Stimulated activated CD4-positive, alpha-beta T cell treated with anti-CD3 and anti-CD28 coated beads, Interleukin-2, amount 100 ng/mL, for 48 hours (primary cell): ENCODE measurements around the gene MB.

Experiments used
- DNase-seq, 2 donors: peaks; one replicate each; pipeline ENCODE4 v3.0.0-alpha.2; 2020

MB gene

DNA sequence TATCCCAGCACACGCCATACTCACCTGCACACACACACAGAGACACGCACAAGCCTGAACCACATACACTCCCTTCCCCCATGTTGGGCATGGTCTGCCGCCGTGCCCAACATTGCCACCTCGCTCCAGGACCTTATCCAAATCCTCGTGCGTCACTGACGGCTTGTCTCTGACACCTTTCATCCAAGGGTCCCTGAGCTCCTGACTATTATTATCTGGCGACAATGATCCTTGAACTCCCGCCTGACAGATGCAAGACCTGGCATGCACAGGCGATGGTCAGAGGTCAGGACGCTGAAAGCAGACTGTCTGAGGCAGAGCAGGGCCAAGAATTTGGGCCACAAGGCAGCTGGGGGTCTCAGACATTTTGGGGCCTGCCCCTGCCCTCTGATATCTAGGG is 4.2 kb downstream of the MB start:
- DNase-seq: no peak

DNA sequence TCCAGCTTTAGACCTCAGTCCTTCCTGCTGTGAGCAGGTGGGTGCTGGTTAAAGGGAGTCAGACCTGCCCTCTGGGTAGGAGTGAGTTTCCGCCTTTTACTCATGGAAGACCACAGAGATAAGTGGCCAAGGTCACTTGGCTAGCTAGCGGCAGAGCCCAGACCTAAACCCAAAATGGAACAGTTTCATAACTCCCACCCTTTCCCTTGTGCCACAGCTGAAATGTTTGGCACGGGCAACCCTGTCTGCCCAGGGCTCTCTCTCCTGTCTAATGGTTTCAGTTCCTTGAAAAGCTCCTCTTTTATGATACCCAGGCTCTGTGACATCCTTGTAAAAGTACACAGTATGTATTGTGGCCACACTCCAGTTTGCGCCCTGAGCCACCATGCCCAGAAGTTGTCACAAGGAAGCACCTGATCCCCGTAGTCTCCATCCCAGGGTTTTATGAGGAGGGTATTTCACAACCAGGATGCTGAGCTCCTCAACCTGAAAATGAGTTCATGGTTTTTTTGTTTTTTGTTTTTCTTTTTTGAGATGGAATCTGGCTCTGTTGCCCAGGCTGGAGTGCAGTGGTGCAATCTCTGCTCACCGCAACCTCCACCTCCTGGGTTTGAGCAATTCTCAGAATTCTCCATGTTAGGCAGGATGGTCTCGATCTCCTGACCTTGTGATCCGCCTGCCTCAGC is 5.1 kb downstream of the MB start:
- no peak for DNase-seq

DNA sequence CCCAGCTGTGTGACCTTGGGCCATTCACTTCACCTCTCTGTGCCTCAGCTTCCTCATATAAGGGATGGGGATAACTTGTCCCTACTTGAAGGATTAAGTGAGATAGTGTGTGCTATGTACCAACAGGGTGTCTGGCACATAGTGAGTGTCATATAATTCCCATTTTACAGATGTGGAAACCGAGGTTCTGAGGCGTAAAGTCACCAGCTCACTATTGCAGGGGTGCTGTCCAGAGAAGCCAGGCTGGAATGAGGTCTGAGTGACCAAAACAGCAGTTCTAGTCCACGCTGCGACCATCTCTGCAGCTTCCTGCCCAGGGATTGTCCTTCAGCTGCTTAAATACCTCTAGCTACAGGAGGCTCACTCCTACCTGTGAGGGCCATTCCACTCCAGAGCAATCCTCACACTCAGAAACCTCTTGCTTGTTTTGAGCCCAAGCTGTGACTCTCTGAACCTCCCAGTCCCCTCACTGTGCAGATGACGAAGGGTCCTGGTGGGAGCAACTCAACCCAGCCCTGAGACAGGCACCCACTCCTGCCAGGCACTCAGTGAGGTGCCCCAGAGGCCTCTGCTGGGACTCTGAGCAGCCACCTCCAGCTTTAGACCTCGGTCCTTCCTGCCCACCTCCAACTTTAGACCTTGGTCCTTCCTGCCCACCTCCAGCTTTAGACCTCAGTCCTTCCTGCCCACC is 5.8 kb downstream of the MB start:
- no peak for DNase-seq

DNA sequence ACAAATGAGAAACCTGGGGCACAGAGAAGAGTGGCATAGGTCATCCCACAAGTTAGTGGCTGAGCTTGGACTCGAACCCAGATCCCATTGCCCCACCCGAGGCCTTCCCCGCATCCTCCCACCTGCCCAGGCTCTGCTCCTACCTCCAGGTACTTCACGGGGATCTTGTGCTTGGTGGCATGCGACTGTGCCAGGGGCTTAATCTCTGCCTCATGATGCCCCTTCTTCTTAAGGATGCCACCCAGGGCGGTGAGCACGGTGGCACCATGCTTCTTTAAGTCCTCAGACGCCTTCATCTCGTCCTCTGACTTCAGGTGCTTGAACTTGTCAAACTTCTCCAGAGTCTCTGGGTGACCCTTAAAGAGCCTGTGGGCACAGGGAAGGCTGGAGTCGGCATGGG is 6.4 kb downstream of the MB start:
- no peak for DNase-seq

DNA sequence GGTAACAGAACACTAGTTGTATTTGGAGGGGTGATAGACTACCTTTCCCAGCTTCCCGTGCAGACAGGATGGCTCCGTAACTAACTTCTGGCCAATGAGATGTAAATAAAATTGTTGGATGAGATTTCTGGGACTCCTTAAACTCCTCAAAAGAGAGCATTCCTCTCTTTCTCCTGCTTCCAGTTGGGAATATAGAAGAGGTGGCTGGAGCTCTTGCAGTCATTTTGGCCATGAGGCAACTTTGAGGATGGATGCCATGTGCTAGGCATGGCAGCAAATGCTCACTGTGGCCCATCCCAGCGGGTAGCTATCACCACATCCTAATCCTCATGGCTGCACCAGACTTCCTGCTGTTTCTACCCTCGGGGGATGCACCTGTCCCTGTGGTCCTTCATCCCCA is 7.4 kb downstream of the MB start:
- no peak for DNase-seq

DNA sequence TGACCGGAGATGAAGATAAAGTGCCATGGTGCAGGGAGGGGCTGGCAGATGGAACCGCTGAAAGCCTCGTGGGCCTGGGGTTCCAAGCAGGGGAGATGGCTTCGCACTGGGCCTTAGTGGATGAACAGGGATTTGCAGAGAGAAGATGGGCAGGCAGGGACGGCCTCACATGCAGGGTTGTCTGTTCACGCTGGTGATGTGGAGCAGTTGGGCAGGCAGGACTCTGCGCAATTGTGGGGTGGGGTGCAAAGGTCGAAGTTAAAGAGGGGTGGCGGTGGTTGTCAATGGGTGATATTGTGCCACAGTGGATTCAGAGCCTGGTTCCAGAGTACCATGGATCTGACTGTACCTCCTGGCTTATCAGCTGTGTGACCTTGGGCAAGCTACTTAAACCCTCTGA is 7.9 kb downstream of the MB start:
- DNase-seq: no peak

DNA sequence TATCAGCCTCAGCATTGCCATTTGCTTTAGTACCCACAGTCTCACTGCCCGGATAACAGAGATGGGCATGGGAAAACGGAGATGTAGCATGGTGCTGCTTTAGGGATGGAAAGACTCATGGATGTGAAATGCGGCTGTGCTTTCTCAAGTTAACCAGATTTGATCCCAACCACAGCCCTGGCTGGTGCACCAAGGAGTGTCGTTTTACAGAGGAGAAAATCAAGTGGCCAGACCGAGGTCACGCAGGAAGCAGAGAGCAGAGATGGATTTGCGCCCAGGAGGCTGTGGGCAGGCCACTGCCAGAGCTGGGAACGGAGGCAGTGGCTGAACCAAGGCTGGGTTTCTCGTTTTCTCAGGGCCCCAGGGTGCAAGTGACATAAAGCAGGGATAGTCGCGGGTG is 9.0 kb downstream of the MB start:
- DNase-seq: no peak

DNA sequence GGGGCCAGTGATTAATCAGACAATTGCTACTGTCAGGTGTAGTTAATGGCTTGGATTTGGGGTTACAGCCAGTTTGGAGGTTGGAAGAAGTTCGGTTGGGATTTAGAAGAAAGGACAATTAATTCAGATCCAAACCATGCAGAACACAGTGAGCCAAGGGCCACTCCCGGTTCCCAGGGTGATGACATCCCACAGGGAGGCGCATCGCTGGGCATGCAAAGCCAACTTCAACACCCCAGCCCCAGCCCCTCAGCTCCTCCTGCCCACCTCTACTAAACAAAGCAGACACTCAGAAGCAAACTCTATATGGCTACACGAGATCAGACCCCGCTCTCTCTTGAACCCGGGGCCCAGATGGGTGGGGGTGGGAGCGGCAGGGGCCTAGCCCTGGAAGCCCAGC is 10.2 kb downstream of the MB start:
- DNase-seq: no peak

DNA sequence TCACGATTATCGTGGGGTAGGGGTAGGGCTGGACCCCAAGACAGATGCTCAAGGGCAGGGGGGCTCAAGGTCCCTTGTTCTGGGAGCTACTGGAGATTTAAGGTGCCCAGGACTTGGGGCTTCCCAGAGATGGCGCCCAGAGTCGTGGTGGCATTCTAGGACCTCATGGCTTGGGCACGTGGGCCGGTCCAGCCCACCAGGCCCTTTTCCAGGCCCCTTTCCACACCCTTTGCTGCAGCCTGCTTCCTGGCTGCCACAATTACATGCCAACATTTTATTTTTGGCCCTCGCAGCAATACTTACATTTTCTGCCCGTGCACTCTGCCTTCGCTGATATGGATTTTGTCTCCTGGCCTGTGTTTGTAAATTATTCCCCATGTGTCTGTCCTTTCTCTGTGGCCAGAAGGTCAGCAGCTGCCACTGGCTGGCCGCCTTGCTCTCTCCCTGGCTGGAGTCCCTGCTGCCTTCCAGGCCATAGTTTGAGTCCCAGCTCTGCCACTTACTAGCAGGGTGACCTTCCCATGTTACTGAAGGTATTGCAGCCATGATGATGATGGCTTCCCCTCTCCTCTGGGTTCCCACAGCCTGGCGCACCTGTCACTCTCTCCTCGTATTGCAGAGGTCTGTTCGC is 11.2 kb downstream of the MB start:
- no peak for DNase-seq

DNA sequence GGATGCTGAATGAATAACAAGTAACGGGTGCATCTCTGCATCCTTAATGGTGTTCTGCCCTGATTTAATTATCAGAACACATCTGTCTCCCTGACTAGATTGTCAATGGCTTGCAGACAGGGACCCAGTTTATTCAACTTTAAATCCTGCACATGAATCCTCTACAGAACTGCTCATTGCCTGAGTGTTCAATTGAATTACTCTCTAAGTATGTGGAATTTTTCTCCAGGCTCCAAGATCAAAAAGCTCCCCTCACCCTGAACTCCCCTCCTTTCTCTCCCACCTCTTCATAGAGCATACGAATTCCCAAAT is 11.8 kb downstream of the MB start:
- DNase-seq: no peak

DNA sequence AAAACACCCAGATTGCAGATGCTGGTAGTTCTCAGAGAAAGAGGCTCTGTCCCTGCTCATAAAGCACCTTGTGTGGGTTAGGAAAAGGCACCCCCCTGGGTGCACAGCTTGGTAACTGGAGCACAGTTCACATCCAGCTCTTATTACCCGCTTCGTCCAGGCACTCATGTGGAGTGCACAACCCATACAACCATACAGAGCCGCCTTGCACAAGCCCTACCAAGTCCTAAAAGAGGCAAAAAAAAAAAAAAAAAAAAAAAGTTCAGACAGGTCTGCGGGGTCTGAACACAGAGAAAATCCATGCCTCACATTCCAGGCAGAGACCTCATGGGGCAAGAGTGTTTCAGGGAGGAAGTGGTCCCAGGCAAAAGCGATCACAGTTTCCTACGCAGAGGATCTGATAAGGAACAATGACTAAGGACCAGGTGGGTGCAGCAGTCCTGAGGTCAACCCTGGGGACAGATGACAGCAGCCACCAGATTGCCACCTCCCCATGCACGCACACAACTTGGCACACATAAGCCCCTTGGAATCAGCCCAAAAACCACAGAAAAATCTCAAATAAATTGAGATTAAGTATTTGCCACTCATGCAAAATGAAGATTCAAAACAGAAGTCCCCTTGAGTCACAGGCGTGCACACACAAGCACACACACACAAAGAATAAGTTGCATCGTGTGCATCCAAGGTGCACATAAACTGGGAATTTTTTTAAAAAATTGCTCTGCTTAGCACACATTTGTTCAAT is 12.3 kb downstream of the MB start:
- peak; percentile 15 to 16 for DNase-seq

DNA sequence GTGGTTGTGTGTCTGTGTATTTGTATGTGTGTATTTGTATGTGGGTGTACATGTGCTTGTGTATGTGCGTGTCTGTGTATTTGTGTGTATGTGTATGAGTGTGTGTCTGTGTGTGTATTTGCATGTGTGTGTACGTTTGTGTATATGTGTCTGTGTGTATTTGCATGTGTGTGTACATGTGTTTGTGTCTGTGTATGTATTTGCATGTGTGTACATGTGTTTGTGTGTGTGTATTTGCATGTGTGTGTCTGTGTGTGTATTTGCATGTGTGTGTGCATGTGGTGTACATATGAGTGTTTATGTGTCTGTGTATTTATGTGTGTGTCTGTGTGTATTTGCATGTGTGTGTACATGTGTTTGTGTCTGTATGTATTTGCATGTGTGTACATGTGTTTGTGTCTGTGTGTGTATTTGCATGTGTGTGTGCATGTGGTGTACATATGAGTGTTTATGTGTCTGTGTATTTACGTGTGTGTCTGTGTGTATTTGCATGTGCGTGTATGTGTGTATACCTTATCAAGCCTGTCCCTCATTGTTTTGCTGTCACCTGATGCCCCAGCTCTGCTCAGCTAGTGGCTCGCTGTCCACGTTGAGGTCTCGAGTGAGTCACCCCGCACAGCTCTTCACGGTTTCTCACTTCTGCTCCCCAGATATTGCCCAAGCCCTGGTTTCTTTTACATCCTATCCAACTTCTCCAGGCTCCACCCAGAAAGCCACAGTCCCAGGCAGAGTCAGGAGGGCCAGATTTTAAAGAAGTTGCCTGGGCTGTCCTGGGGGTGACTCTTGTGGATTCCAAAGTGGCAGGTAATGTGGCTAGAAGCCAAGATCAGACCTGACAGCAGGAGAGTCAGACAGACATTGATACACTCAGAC is 15.2 kb downstream of the MB start:
- DNase-seq: no peak

DNA sequence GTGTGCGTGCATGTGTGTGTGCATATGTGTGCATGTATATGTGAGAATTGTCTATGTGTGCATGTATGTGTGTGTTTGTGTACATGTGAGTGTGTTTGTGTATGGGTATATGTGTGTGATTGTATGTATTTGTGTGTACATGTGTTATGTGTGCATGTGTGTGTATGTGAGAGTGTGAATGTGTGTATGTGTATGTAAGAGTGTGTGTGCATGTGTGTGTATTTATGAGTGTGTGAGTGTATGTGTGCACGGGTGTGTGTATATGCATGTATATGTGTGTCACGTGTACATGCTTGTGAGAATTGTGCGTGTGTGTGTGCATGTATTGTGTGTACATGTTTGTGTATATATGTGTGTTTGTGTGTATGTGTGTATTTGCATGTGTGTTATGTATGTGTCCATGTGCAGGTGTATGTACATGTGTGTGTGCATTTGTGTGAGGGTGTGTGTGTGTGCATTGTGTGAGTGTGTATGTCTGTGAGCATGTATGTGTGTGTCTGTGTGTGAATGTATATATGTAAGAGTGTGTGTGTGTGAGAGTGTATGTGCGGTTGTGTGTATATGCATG is 16.0 kb downstream of the MB start:
- no peak for DNase-seq

DNA sequence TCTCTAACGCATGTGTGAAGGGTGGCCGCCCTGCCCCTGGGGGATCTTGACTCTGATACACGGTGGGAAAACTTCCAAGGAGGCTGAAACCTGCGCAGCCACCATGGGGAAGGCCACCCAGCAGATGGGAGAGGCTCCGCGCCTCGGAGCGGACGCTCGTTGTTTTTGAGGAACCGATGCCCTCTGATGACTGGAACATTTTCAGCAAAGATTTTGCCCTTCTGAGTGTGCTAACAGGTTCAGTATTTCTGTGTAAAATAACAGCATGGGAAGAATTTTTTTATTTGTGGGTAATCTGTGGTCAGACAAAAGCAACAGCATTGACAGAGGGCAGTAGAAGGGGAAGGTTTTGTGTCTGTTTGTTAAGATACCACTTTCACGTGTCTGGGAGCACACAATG is 16.7 kb downstream of the MB start:
- no peak for DNase-seq

DNA sequence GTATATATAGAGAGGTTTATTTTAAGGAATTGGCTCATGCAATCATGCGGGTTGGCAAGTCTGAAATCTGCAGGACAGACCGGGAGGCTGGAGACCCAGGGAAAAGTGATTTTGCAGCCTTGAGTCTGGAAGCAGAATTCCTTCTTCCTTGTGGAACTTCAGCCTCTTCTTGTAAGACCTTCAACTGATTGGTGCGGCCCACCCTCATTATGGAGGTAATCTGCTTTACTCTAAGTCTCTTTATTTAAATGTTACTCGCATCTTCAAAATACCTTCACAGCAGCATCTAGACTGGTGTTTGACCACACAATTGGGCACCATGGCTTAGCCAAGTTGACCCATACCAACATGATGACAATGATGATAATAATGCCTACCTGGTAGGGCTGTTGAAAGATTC is 17.8 kb downstream of the MB start:
- no peak for DNase-seq

DNA sequence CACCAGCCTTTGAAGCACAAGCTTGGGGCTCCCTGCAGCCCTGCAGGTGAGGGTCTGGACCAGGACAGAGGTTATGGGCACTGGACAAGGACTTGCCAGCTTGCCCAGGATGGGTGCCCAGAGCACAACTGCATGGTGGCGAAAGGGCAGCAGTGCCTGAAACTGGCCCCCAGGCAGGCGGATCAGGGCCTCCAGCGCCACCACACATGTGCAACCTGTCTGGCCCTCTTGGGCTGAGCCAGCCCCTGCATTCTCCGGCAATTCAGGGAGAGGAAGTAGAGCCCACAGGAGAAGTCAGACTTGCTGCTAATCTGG is 18.8 kb downstream of the MB start:
- no peak for DNase-seq

DNA sequence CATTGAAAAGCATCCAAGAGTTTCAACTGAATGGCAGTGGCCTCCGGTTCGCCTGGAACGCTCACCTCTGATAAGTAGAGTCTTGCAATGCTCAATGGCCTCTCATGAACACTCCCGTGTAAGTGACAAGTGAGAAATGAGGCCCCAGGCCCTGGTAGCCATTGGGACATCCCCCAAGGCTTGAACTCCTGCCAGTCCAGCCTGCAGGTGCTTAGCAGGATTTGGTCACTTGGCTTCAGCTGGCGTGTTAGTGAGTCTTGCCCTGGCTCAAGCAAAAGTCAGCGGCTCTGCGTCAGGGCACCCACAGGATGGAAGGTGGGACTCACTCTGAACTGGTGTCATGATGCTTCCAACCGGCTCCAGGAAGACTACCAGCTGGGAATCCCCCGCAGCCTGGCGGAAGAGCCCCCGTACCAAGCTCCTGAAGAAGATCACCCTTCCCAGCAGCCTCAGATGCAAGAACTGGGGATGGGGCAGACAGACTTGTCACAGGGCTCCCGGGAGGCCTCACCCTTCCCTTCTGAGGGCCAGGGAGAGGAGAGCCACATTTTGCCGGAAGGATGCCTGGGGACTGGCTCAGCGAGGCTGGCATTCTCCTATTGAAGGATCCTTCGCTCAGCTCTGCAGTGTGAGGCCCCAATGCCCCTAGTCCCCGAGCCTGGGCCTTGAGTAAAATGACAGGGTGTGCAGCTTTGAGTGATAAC is 19.3 kb downstream of the MB start:
- no peak for DNase-seq

DNA sequence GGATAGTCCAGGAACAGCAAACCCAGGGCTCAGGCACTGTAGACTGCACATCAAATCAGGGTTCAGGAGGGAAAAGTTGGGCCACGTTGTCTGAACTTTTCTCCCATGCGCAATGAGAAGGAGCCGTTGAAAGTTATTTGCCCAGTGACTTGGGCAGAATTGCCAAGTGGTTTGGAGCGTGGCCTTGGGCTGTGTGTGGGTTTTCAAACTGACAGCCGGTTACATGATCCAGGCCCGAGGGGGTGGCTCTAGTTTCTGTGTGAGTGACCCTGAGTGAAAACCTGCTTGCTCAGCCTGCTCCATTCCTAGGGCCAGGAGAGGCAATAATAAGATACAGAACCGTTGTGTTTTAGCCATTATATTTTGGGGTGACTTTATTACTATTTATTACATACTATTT is 20.3 kb downstream of the MB start:
- DNase-seq: no peak

DNA sequence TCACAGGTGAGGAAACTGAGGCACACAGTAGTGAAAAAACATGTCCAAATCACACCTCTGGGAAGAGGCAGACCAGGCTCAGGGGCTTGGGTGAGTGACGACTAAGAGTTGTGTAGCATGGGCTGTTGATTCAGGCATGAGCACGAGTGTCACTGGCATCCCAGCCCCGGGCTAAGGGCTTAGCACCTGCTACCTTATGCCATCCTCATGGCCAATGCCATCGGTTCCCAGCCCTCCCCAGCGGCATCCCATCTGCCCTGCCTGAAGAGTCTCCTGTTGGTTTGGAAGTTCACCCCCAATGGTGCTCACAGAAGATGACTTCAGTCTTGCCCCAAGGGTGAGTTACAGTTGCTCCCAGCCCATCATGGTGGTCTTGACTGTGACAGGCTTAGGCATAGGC is 22.4 kb downstream of the MB start:
- no peak for DNase-seq

DNA sequence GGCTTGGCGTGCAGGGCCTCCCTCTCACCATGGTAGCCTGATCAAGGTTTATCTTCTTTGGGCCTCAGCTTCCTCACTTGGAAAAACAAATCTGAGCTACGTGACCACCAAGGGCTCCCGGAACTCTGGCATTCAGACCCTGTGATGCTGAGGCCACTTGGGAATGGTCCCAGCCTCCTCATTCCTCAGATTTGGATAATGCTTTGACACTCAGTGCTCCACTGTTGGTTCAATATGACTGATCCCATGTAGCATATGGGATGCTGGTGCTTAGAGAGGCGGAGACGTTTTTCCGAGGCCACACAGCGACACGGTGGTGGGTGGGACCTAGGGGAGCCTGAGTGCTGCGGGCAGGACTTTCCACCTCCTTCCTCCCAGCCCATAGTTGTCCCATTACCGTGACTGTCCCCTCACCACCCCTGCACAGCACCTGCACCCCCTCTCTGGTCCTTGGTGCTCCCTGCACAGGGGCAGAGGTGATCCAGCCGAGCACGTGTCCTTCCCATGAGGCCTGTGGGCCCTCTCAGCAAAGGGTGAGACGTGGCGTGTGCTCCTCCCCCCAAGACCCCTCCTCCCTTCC is 23.1 kb downstream of the MB start:
- no peak for DNase-seq

DNA sequence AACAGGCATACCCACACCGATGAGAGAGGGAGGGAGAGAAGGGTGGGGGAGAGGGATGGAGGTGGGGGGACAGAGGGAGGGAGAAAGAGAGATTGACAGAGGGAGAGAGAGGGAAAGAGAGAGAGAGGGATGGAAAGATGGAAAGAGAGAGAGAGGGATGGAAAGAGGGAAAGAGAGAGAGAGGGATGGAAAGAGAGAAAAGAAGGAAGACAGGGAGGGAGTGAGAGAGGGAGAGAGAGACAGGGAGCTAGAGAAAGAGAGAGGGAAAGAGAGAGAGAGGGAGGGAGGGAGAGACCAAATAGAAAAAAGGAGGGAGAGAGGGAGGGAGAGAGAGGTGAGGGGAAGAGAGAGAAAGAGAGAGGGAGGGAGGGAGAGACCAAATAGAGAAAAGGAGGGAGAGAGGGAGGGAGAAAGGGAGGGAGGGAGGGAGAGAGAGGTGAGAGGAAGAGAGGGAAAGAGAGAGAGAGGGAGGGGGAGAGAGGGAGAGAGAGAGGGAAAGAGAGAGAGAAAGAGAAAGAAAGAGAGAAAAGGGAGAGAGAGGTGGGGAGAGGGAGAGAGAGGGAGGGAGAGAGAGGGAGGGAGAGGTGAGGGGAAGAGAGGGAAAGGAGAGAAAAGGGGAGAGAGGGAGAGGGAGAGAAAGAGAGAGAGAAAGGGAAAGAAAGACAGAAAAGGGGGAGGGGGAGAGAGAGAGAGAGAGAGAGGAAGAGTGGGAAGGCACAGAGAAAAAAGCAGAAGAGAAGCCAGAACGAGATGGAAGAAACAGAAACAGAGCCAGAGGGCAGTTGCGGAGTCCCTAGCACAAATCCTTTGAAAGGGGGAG is 23.8 kb downstream of the MB start:
- no peak for DNase-seq
